ENCODE data around the gene CWC27. TPM values are rescaled to one million over a fixed set of nuclear protein-coding genes. Genes with fewer than 3 reads are reported as not detected.

CWC27 gene
- total and polyA plus RNA-seq, 9 of the 15 experiments (the other 6 are each of a cell fraction or from before 2014, with no cell fraction given) = 19.7 to 49.3 (median 38.3) TPM

DNA sequence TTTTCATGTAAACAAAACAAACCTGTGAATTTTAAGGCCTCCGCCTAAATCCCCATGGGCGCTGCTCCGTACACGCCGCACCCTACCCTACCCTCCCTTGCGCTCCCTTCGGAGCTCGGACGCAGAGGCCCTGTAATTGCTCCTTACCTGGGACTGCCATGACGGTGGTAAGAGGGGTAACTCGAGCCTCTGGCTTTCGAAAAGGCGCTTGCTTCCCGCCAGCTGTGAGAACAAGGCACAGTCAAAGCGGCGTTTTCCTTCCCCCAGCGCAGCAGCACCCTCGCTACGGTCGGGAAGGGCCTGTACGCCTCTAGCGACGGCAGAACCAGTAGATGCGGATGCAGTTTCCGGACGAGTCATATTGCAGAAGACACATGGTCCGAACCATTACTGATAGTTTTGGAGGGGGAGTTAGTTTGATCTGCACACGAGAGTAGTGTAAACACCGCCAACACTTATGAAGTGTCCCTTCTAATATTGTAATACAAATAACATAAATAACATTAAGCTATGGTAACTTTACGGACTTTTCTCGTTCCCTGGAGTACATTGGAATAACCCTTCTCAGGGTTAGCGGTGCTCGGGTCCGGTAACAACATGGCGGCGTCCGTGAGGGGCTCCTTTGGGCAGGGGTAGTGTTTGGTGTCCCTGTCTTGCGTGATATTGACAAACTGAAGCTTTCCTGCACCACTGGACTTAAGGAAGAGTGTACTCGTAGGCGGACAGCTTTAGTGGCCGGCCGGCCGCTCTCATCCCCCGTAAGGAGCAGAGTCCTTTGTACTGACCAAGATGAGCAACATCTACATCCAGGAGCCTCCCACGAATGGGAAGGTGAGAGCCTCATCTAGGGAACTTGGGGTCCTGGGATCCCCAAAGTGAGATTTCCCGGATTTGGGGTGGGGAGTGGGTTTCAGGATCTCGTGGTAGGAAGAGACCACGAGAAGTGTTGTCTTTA, at the start of gene CWC27, which contains the start of gene SREK1IP1 (continued):
- TF ChIP-seq, protein P1, sequence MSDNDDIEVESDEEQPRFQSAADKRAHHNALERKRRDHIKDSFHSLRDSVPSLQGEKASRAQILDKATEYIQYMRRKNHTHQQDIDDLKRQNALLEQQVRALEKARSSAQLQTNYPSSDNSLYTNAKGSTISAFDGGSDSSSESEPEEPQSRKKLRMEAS (CRISPR knock-in tag; IDR thresholded peaks at IDR 0.05) = peak; percentile 39; the same call in 1 of the 2 replicates
- TF ChIP-seq NR2F6 (CRISPR knock-in tag; IDR thresholded peaks at IDR 0.05) (no peak), KLF16 (IDR thresholded peaks at IDR 0.05) (no peak), XRCC3 (IDR thresholded peaks at IDR 0.05) (no peak), CBX3 (IDR thresholded peaks at IDR 0.05; ENCODE audit: borderline replicate concordance in 1 of 2, low read length in 2 of 2) (peak in 1 of 2 experiments; percentile 78; a peak in 1 of 3 replicates), ARID1B (IDR thresholded peaks at IDR 0.05) (0 out of 2 replicates have a peak, but pooled peaks have one; percentile 9), IFI16 (CRISPR knock-in tag; IDR thresholded peaks at IDR 0.05) (no peak), ZNF146 (CRISPR knock-in tag; IDR thresholded peaks at IDR 0.05; ENCODE audit: unreplicated experiment) (no peak), RFX5 (IDR thresholded peaks at IDR 0.05; ENCODE audit: low read depth, low read length) (no peak), ZNF717 (CRISPR knock-in tag; IDR thresholded peaks at IDR 0.05) (no peak), MAFG (tag; conservative IDR thresholded peaks at IDR 0.05) (no peak), MTA3 (IDR thresholded peaks at IDR 0.05; ENCODE audit: borderline replicate concordance) (peak; percentile 71; the same call in 1 of the 2 replicates)
- TF ChIP-seq, protein P2, sequence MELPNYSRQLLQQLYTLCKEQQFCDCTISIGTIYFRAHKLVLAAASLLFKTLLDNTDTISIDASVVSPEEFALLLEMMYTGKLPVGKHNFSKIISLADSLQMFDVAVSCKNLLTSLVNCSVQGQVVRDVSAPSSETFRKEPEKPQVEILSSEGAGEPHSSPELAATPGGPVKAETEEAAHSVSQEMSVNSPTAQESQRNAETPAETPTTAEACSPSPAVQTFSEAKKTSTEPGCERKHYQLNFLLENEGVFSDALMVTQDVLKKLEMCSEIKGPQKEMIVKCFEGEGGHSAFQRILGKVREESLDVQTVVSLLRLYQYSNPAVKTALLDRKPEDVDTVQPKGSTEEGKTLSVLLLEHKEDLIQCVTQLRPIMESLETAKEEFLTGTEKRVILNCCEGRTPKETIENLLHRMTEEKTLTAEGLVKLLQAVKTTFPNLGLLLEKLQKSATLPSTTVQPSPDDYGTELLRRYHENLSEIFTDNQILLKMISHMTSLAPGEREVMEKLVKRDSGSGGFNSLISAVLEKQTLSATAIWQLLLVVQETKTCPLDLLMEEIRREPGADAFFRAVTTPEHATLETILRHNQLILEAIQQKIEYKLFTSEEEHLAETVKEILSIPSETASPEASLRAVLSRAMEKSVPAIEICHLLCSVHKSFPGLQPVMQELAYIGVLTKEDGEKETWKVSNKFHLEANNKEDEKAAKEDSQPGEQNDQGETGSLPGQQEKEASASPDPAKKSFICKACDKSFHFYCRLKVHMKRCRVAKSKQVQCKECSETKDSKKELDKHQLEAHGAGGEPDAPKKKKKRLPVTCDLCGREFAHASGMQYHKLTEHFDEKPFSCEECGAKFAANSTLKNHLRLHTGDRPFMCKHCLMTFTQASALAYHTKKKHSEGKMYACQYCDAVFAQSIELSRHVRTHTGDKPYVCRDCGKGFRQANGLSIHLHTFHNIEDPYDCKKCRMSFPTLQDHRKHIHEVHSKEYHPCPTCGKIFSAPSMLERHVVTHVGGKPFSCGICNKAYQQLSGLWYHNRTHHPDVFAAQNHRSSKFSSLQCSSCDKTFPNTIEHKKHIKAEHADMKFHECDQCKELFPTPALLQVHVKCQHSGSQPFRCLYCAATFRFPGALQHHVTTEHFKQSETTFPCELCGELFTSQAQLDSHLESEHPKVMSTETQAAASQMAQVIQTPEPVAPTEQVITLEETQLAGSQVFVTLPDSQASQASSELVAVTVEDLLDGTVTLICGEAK (IDR thresholded peaks at IDR 0.05) = peak; percentile 93
- TF ChIP-seq, protein P2 (CRISPR knock-in tag; IDR thresholded peaks at IDR 0.05) = no peak
- TF ChIP-seq, protein P3, sequence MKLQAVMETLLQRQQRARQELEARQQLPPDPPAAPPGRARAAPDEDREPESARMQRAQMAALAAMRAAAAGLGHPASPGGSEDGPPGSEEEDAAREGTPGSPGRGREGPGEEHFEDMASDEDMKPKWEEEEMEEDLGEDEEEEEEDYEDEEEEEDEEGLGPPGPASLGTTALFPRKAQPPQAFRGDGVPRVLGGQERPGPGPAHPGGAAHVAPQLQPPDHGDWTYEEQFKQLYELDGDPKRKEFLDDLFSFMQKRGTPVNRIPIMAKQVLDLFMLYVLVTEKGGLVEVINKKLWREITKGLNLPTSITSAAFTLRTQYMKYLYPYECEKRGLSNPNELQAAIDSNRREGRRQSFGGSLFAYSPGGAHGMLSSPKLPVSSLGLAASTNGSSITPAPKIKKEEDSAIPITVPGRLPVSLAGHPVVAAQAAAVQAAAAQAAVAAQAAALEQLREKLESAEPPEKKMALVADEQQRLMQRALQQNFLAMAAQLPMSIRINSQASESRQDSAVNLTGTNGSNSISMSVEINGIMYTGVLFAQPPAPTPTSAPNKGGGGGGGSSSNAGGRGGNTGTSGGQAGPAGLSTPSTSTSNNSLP (IDR thresholded peaks at IDR 0.05; ENCODE audit: borderline replicate concordance, low read depth, low read length) = no peak

Data from K562 (cell line).